Stimulated activated CD8-positive, alpha-beta memory T cell treated with anti-CD3 and anti-CD28 coated beads, Interleukin-15, amount 100 ng/mL, for 24 hours (primary cell): ENCODE measurements around the gene MYOD1.

Experiments used
- DNase-seq: peaks from one replicate; pipeline ENCODE4 v3.0.0-alpha.2; 2020; ENCODE audit warnings: low read depth

The MYOD1 gene

GRCh38 chr11:17702876-17703275 is 16.5 kb upstream of the MYOD1 start:
- no peak for DNase-seq

GRCh38 chr11:17703951-17704350 is 15.4 kb upstream of the MYOD1 start:
- DNase-seq = no peak

GRCh38 chr11:17707830-17708229 is 11.5 kb upstream of the MYOD1 start:
- no peak for DNase-seq

GRCh38 chr11:17711836-17712235 is 7.5 kb upstream of the MYOD1 start:
- no peak for DNase-seq

GRCh38 chr11:17713851-17714250 is 5.5 kb upstream of the MYOD1 start:
- DNase-seq = no peak

- DNase-seq = no peak
Observed at GRCh38 chr11:17714356-17714854, 5.0 kb upstream of the MYOD1 start.

GRCh38 chr11:17714870-17715269 is 4.5 kb upstream of the MYOD1 start:
- DNase-seq = no peak

- DNase-seq = no peak
Observed at GRCh38 chr11:17716807-17717206, 2.6 kb upstream of the MYOD1 start.

- no peak for DNase-seq
Observed at GRCh38 chr11:17718015-17718414, 1.4 kb upstream of the MYOD1 start.

- DNase-seq = no peak
Observed at GRCh38 chr11:17718510-17718962, 835 bp upstream of the MYOD1 start.

- DNase-seq = no peak
Observed at GRCh38 chr11:17719938-17720795, 796 bp downstream of the MYOD1 start.

- no peak for DNase-seq
Observed at GRCh38 chr11:17720796-17721171, 1.4 kb downstream of the MYOD1 start.

GRCh38 chr11:17721242-17721999 is 2.0 kb downstream of the MYOD1 start:
- DNase-seq = no peak

GRCh38 chr11:17722000-17722643 is 2.8 kb downstream of the MYOD1 start:
- DNase-seq = no peak

GRCh38 chr11:17724020-17724908 is 4.9 kb downstream of the MYOD1 start:
- DNase-seq = no peak

- no peak for DNase-seq
Observed at GRCh38 chr11:17725174-17725573, 5.8 kb downstream of the MYOD1 start.

GRCh38 chr11:17730137-17730536 is 10.8 kb downstream of the MYOD1 start:
- DNase-seq = no peak

- DNase-seq = peak; percentile 37
Observed at GRCh38 chr11:17730608-17731462, 11.5 kb downstream of the MYOD1 start.

- DNase-seq = no peak
Observed at GRCh38 chr11:17733261-17733660, 13.9 kb downstream of the MYOD1 start.

GRCh38 chr11:17734418-17734911 is 15.1 kb downstream of the MYOD1 start, which contains the start of gene KCNC1:
TSS of gene KCNC1 (plus strand) at chr11:17734781. CDS start at chr11:17736003, 1,222 bp downstream.
- DNase-seq = no peak
